GM21360 (cell line): ENCODE measurements around the gene TPBGL.
A peak's percentile ranks its signal among the peaks of the same experiment; 100 is the strongest.

ENCODE experiments used
- ATAC-seq: cut with Tn5 transposase; IDR thresholded peaks from one replicate; pipeline ENCODE4 v1.9.1; 2021; ENCODE audit warnings: mild to moderate bottlenecking, moderate library complexity; ENCODE audit not compliant: unreplicated experiment

Gene TPBGL

GRCh38 chr11:75208446-75208845, 32.1 kb upstream of the TPBGL start:
- ATAC-seq, result no peak

GRCh38 chr11:75212411-75212810, 28.2 kb upstream of the TPBGL start:
- ATAC-seq, result no peak

- no peak for ATAC-seq
These were observed 26.2 kb upstream of the TPBGL start for GRCh38 chr11:75214411-75214821.

GRCh38 chr11:75214843-75215242, 25.7 kb upstream of the TPBGL start:
- ATAC-seq, result no peak

GRCh38 chr11:75219869-75220268, 20.7 kb upstream of the TPBGL start:
- no peak for ATAC-seq

GRCh38 chr11:75223954-75224643, 16.5 kb upstream of the TPBGL start:
- no peak for ATAC-seq

- ATAC-seq, result no peak
These were observed 14.8 kb upstream of the TPBGL start for GRCh38 chr11:75225794-75226193.

GRCh38 chr11:75229466-75229865, 11.1 kb upstream of the TPBGL start:
- no peak for ATAC-seq

GRCh38 chr11:75230621-75231020, 10.0 kb upstream of the TPBGL start:
- no peak for ATAC-seq

GRCh38 chr11:75233754-75234172, 6.8 kb upstream of the TPBGL start:
- ATAC-seq, result no peak

GRCh38 chr11:75236062-75236461, 4.5 kb upstream of the TPBGL start:
- no peak for ATAC-seq

GRCh38 chr11:75237050-75237449, 3.5 kb upstream of the TPBGL start:
- ATAC-seq, result no peak

- ATAC-seq, result no peak
These were observed 1.8 kb upstream of the TPBGL start for GRCh38 chr11:75238595-75239440.

GRCh38 chr11:75239531-75240290, 863 bp upstream of the TPBGL start:
- no peak for ATAC-seq

GRCh38 chr11:75241036-75241905, 697 bp downstream of the TPBGL start:
- peak; percentile 70 for ATAC-seq

GRCh38 chr11:75241906-75242644, 1.5 kb downstream of the TPBGL start:
- ATAC-seq, result no peak

GRCh38 chr11:75242722-75243600, 2.4 kb downstream of the TPBGL start:
- no peak for ATAC-seq

GRCh38 chr11:75244052-75244814, 3.7 kb downstream of the TPBGL start:
- no peak for ATAC-seq
